Activated B cell treated with CpG ODN at 0.5 μM for 24 hours (primary cell): Measurements from ENCODE around the gene GJB2. TPM values are rescaled to one million over a fixed set of nuclear protein-coding genes. Genes with fewer than 3 reads are reported as not detected.

Source experiments
- ATAC-seq: fragments of 200-7000 bp; cut with Tn5 transposase; one replicate; pipeline ENCODE4 v1.10.0; 2021; ENCODE audit warnings: low read depth, mild to moderate bottlenecking, moderate library complexity
- CTCF ChIA-PET: fragments of 350-600 bp; sonication (Branson Sonifier 250); formaldehyde crosslinking; loops from one replicate; lab custom pipeline; 2021; ENCODE audit warnings: antibody characterized with exemption; lab: Charles Lee
- POLR2A ChIA-PET: fragments of 350-600 bp; sonication (Branson Sonifier 250); formaldehyde crosslinking; loops from one replicate; lab custom pipeline; 2021; ENCODE audit warnings: antibody characterized with exemption; lab: Charles Lee
- DNase-seq: peaks from one replicate; pipeline ENCODE4 v3.0.0; 2022
- H3K27ac Mint-ChIP-seq: one replicate; pipeline ENCODE4 v1.8.0; 2020; ENCODE audit warnings: mixed read lengths
- H3K27me3 Mint-ChIP-seq: one replicate; pipeline ENCODE4 v1.8.0; 2021; ENCODE audit warnings: mixed read lengths
- H3K36me3 Mint-ChIP-seq: one replicate; pipeline ENCODE4 v1.8.0; 2021; ENCODE audit warnings: low read depth, mixed read lengths
- H3K4me1 Mint-ChIP-seq: one replicate; pipeline ENCODE4 v1.8.0; 2021; ENCODE audit warnings: mixed read lengths
- H3K4me3 Mint-ChIP-seq: one replicate; pipeline ENCODE4 v1.8.0; 2020; ENCODE audit warnings: mild to moderate bottlenecking, mixed read lengths
- H3K9me3 Mint-ChIP-seq: one replicate; pipeline ENCODE4 v1.8.0; 2020; ENCODE audit warnings: mixed read lengths
- intact Hi-C: fragments of 100-400 bp; cut with micrococcal nuclease; formaldehyde crosslinking; loops from one replicate; pipeline ENCODE4 v1.15.1; 2024
- total RNA-seq: library from RNA; stranded (reverse); gene quantifications from 2 replicates; pipeline ENCODE4 v1.2.3, GENCODE V29; 2022
- TF ChIP-seq, protein P1 (sequence below): fragments of 200-600 bp; IDR thresholded peaks from one replicate; pipeline ENCODE4 v1.8.0; 2022; ENCODE audit warnings: antibody characterized with exemption, mild to moderate bottlenecking

The GJB2 gene
- total RNA-seq, 1 donor from 2014 or later: not detected

DNA sequence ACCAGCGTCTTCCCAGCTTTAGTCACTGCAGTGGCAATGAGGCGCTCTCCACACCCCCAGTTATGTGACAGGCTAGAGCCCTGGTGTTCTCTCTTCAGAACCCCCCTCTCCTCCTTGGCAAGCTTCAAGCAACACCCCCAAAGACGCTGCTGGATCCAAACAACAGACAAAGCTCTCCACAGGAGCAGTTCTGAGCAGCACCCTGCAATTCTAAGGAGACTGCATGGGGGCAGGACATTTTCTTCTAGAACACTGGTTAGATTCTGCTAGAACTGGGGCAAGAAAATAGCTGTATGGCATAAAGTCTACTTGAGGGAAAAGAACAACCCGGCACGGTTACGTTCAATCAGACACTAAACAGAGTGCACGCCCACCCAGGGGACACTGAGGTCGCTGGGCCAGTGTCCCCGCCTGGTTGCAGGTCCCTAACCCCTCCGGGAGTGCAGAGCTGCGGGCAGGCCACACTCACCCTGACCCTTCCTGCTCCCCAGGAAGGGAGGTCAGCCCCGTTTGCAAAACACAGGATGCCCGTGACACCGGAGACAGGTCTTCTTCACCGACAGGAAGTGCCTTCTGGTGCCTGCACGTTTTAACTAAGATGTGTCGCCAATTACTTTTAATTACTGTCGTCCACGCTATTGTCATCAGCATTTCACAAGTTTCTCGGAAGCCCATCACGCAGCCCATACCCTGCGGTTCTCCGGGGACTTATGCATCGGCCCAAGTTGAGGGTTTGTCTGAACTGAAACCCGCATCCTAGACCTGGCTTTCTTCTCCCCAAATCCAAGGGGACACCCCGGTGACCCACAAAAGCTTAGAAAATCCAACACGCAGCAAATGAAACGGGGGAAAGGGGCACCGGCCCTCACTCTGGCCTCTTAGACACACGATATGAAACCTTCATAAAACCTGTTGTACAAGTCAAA is 38.4 kb upstream of the GJB2 start:
- H3K36me3 Mint-ChIP-seq: no peaks in the 10 kb centered on the region
- no peak overlapping the region for H3K27ac Mint-ChIP-seq
- TF ChIP-seq, protein P1, sequence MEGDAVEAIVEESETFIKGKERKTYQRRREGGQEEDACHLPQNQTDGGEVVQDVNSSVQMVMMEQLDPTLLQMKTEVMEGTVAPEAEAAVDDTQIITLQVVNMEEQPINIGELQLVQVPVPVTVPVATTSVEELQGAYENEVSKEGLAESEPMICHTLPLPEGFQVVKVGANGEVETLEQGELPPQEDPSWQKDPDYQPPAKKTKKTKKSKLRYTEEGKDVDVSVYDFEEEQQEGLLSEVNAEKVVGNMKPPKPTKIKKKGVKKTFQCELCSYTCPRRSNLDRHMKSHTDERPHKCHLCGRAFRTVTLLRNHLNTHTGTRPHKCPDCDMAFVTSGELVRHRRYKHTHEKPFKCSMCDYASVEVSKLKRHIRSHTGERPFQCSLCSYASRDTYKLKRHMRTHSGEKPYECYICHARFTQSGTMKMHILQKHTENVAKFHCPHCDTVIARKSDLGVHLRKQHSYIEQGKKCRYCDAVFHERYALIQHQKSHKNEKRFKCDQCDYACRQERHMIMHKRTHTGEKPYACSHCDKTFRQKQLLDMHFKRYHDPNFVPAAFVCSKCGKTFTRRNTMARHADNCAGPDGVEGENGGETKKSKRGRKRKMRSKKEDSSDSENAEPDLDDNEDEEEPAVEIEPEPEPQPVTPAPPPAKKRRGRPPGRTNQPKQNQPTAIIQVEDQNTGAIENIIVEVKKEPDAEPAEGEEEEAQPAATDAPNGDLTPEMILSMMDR: no peak
- no peaks in the 10 kb centered on the region for H3K9me3 Mint-ChIP-seq
- POLR2A ChIA-PET: no interaction called here
- peaks cover 42% of the 10 kb centered on the region for H3K27me3 Mint-ChIP-seq
- ATAC-seq (no peak), DNase-seq (no peak)
- intact Hi-C loops: no loop called here
- peak overlapping the region; percentile 48 for H3K4me3 Mint-ChIP-seq
- peaks cover 10% of the 10 kb centered on the region for H3K4me1 Mint-ChIP-seq
- CTCF ChIA-PET: no interaction called here

DNA sequence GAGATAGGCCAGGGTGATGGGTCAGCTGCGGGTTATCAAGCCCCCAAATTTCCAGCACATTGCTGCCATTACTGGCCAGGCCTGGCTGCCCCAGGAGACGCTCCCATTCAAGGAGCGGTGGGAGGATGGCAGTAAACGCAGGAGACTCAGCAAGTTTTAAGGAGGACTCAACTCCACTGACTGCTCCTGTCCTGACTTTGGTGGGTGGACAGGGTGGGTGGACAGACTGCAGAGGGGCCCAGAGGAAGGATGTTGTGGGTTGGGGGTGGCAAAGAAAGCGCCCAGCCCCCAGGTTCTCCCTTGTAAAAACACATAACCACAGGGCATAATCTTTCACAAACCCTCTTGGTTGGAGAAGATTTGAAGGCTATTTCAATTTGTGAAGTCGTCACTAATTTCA is 35.0 kb upstream of the GJB2 start:
- H3K36me3 Mint-ChIP-seq: no peaks in the 10 kb centered on the region
- TF ChIP-seq, protein P1: no peak
- no peak for ATAC-seq
- ChIA-PET POLR2A (no interaction called here), CTCF (no interaction called here)
- peaks cover 10% of the 10 kb centered on the region for H3K4me1 Mint-ChIP-seq
- intact Hi-C loops: no loop called here
- no peak overlapping the region for H3K4me3 Mint-ChIP-seq
- peaks cover 23% of the 10 kb centered on the region for H3K27me3 Mint-ChIP-seq
- H3K27ac Mint-ChIP-seq: no peak overlapping the region
- H3K9me3 Mint-ChIP-seq: no peaks in the 10 kb centered on the region
- DNase-seq: no peak

DNA sequence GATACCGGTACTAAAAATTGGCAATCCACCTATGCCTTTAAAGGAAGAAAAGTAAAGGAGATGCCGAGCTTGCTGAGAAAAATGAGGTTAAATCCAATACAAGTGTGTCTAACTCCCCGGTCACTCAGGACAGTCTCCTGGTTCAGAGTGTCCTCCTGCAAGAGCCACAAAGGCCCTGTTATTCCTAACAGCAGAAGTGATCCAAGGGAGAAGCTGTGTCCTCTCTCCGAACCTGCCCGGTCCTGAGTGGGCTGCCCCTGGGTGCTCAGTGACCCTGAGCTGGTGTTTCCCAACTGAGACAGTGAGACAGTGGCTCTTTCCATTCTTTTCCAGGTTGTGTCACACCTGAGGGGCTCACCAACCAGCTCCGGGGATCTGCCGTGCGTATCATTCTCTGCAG is 34.5 kb upstream of the GJB2 start:
- Mint-ChIP-seq H3K4me1 (peaks cover 10% of the 10 kb centered on the region), H3K27ac (no peak overlapping the region), H3K9me3 (no peaks in the 10 kb centered on the region), H3K36me3 (no peaks in the 10 kb centered on the region), H3K27me3 (peaks cover 23% of the 10 kb centered on the region), H3K4me3 (no peak overlapping the region)
- intact Hi-C loops: no loop called here
- ATAC-seq (no peak), DNase-seq (no peak)
- TF ChIP-seq, protein P1: no peak
- CTCF ChIA-PET: no interaction called here
- POLR2A ChIA-PET: no interaction called here

DNA sequence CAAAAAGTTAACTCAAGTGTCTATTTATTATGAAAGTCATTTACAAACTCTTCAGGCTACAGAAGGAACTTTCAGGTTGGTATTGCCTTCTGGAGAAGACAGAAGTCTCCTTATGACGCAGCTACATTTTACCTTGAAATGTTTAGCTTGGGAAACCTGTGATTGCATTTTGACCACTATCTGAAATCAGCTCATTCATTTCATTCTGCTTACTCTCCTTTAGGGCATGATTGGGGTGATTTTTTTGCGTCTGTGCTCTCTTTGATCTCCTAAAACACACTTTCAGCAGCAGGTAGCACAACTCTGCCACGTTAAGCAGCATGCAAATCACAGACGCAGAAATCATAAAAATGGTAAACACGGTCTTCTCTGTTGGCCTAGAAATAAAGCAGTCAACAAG is 29.8 kb upstream of the GJB2 start:
- CTCF ChIA-PET: no interaction called here

DNA sequence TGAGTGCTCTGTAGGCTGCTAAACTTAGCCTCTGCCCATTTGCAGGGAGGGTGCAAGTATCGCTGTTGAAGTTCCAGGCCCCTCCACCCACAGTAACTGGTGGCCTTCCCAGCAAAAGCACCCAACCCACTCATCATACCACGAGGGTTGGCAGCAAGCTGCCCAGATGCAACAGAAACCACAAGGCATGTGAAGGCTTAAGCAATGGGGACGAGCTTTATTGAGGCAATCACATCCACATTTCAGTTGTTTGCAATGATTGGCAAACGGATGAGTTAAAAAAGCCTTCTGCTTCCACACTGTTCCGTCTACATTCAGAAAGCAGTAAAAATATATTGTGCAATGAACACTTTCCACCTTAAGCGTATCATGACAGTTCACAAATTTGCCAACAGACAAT is 29.0 kb upstream of the GJB2 start:
- ChIA-PET CTCF (no interaction called here), POLR2A (no interaction called here)
- no peaks in the 10 kb centered on the region for H3K36me3 Mint-ChIP-seq
- no peaks in the 10 kb centered on the region for H3K4me1 Mint-ChIP-seq
- H3K27ac Mint-ChIP-seq: no peak overlapping the region
- no peaks in the 10 kb centered on the region for H3K9me3 Mint-ChIP-seq
- H3K27me3 Mint-ChIP-seq: peaks cover 6% of the 10 kb centered on the region
- DNase-seq (no peak), ATAC-seq (no peak)
- H3K4me3 Mint-ChIP-seq: no peak overlapping the region
- intact Hi-C loops: no loop called here
- TF ChIP-seq, protein P1: no peak

More for the DNA sequence above, 29.8 kb upstream of the GJB2 start:
- Mint-ChIP-seq H3K27me3 (peaks cover 6% of the 10 kb centered on the region), H3K27ac (no peak overlapping the region), H3K4me1 (no peaks in the 10 kb centered on the region), H3K36me3 (no peaks in the 10 kb centered on the region), H3K4me3 (no peak overlapping the region), H3K9me3 (no peaks in the 10 kb centered on the region)
- intact Hi-C loops: no loop called here
- POLR2A ChIA-PET: no interaction called here
- DNase-seq (no peak), ATAC-seq (no peak)
- TF ChIP-seq, protein P1: no peak
